H9 (cell line): ENCODE data around the gene UBASH3A. TPM values are rescaled to one million over a fixed set of nuclear protein-coding genes. Genes with fewer than 3 reads are reported as not detected.

Experiments
- DNase-seq: peaks from one replicate; pipeline ENCODE4 v3.0.0-alpha.2; 2017
- H2AFZ ChIP-seq: one replicate; pipeline ENCODE4 v1.6.1; 2013; ENCODE audit warnings: mild to moderate bottlenecking, low read length, control low read depth, moderate library complexity
- H2AK5ac ChIP-seq: 2 replicates; pipeline ENCODE4 v1.6.1; 2013; ENCODE audit warnings: low read length, control low read depth, mixed read lengths; ENCODE audit not compliant: insufficient read length
- H2BK120ac ChIP-seq: one replicate; pipeline ENCODE4 v1.6.1; 2013; ENCODE audit warnings: low read depth, mild to moderate bottlenecking, low read length, control low read depth, inconsistent platforms; ENCODE audit not compliant: poor library complexity, severe bottlenecking
- H2BK12ac ChIP-seq: 2 replicates; pipeline ENCODE4 v1.6.1; 2013; ENCODE audit warnings: low read length, control low read depth, mixed read lengths, low read depth; ENCODE audit not compliant: insufficient read length
- H2BK15ac ChIP-seq: 2 replicates; pipeline ENCODE4 v1.6.1; 2013; ENCODE audit warnings: low read depth, low read length, control low read depth
- H2BK20ac ChIP-seq: one replicate; pipeline ENCODE4 v1.6.1; 2013; ENCODE audit warnings: low read depth, mild to moderate bottlenecking, low read length, control low read depth, inconsistent platforms; ENCODE audit not compliant: poor library complexity, severe bottlenecking
- H2BK5ac ChIP-seq: 2 replicates; pipeline ENCODE4 v1.6.1; 2013; ENCODE audit warnings: low read length, control low read depth, mixed read lengths; ENCODE audit not compliant: insufficient read length
- H3K14ac ChIP-seq: 2 replicates; pipeline ENCODE4 v1.6.1; 2013; ENCODE audit warnings: low read length, control low read depth; ENCODE audit not compliant: insufficient read depth
- H3K18ac ChIP-seq: 2 replicates; pipeline ENCODE4 v1.6.1; 2013; ENCODE audit warnings: low read depth, mild to moderate bottlenecking, mixed read lengths, low read length, control low read depth; ENCODE audit not compliant: insufficient read length
- H3K23ac ChIP-seq: 2 replicates; pipeline ENCODE4 v1.6.1; 2013; ENCODE audit warnings: low read length, control low read depth, mixed read lengths, low read depth; ENCODE audit not compliant: insufficient read length
- H3K23me2 ChIP-seq: 2 replicates; pipeline ENCODE4 v1.6.1; 2013; ENCODE audit warnings: low read depth, mild to moderate bottlenecking, mixed read lengths, low read length, control low read depth; ENCODE audit not compliant: insufficient read length, poor library complexity, severe bottlenecking
- H3K27ac ChIP-seq: 2 replicates; pipeline ENCODE4 v1.5.1; 2013; ENCODE audit warnings: low read length, control low read depth, mixed read lengths, low read depth; ENCODE audit not compliant: insufficient read length
- H3K27me3 ChIP-seq: 2 replicates; pipeline ENCODE4 v1.6.1; 2013; ENCODE audit warnings: low read length, control low read depth, inconsistent platforms; ENCODE audit not compliant: insufficient read depth
- H3K4ac ChIP-seq: 2 replicates; pipeline ENCODE4 v1.6.1; 2013; ENCODE audit warnings: low read depth, mild to moderate bottlenecking, control low read depth, inconsistent platforms, low read length, moderate library complexity
- H3K4me1 ChIP-seq: 2 replicates; pipeline ENCODE4 v1.6.1; 2013; ENCODE audit warnings: low read length, control low read depth, inconsistent platforms; ENCODE audit not compliant: insufficient read depth
- H3K4me2 ChIP-seq: 2 replicates; pipeline ENCODE4 v1.6.1; 2013; ENCODE audit warnings: low read length, control low read depth, mixed read lengths; ENCODE audit not compliant: insufficient read length, insufficient read depth
- H3K56ac ChIP-seq: 2 replicates; pipeline ENCODE4 v1.6.1; 2013; ENCODE audit warnings: low read depth, mild to moderate bottlenecking, mixed read lengths, low read length, control low read depth; ENCODE audit not compliant: insufficient read length
- H3K79me1 ChIP-seq: 2 replicates; pipeline ENCODE4 v1.6.1; 2013; ENCODE audit warnings: low read depth, mild to moderate bottlenecking, moderate library complexity, low read length, control low read depth, inconsistent platforms; ENCODE audit not compliant: insufficient read depth, poor library complexity, severe bottlenecking
- H3K79me2 ChIP-seq: 2 replicates; pipeline ENCODE4 v1.6.1; 2013; ENCODE audit warnings: low read length, control low read depth, inconsistent platforms; ENCODE audit not compliant: insufficient read depth
- H3K9ac ChIP-seq: 2 replicates; pipeline ENCODE4 v1.6.1; 2013; ENCODE audit warnings: low read length, control low read depth, mixed read lengths; ENCODE audit not compliant: insufficient read length; ENCODE audit errors: extremely low read depth
- H3K9me3 ChIP-seq: one replicate; pipeline ENCODE4 v1.6.1; 2013; ENCODE audit warnings: low read depth, low read length, inconsistent platforms; ENCODE audit not compliant: control insufficient read depth
- H3T11ph ChIP-seq: one replicate; pipeline ENCODE4 v1.6.1; 2013; ENCODE audit warnings: mild to moderate bottlenecking, low read length, control low read depth, inconsistent platforms
- H4K20me1 ChIP-seq: one replicate; pipeline ENCODE4 v1.6.1; 2013; ENCODE audit not compliant: control insufficient read depth, insufficient read length, insufficient read depth
- H4K5ac ChIP-seq: 2 replicates; pipeline ENCODE4 v1.6.1; 2013; ENCODE audit warnings: low read depth, mild to moderate bottlenecking, mixed read lengths, low read length, control low read depth; ENCODE audit not compliant: insufficient read length
- H4K8ac ChIP-seq: replicated peaks from 2 replicates; pipeline ENCODE4 v1.6.1; 2013; ENCODE audit warnings: low read length, control low read depth, mixed read lengths, low read depth; ENCODE audit not compliant: insufficient read length
- H4K91ac ChIP-seq: 2 replicates; pipeline ENCODE4 v1.6.1; 2013; ENCODE audit warnings: low read depth, mild to moderate bottlenecking, moderate library complexity, mixed read lengths, low read length, control low read depth; ENCODE audit not compliant: insufficient read length
- H3K27ac Mint-ChIP-seq, 3 experiments: 2 replicates in 2 of 3; 3 replicates in 1 of 3; pipeline ENCODE4 v1.8.0; 2020 to 2021; ENCODE audit warnings: mixed read lengths in 3 of 3, mild to moderate bottlenecking in 1 of 3, moderate library complexity in 1 of 3
- H3K27me3 Mint-ChIP-seq: 2 replicates; pipeline ENCODE4 v1.8.0; 2021; ENCODE audit warnings: low read depth, mild to moderate bottlenecking, moderate library complexity, mixed read lengths
- H3K36me3 Mint-ChIP-seq, 3 experiments: 2 replicates in 2 of 3; 3 replicates in 1 of 3; pipeline ENCODE4 v1.8.0; 2020 to 2021; ENCODE audit warnings: low read depth in 3 of 3, mixed read lengths in 3 of 3; ENCODE audit not compliant: insufficient read depth in 1 of 3
- H3K4me1 Mint-ChIP-seq, 2 experiments: 2 replicates each; pipeline ENCODE4 v1.8.0; 2020; ENCODE audit warnings: mixed read lengths in 2 of 2
- H3K4me3 Mint-ChIP-seq, 2 experiments: 2 replicates in 1 of 2; 3 replicates in 1 of 2; pipeline ENCODE4 v1.8.0; 2020 to 2021; ENCODE audit warnings: mild to moderate bottlenecking in 2 of 2, mixed read lengths in 2 of 2, moderate library complexity in 1 of 2
- H3K9me3 Mint-ChIP-seq, 2 experiments: 2 replicates in 1 of 2; 3 replicates in 1 of 2; pipeline ENCODE4 v1.8.0; 2020; ENCODE audit warnings: mild to moderate bottlenecking in 2 of 2, mixed read lengths in 2 of 2, moderate library complexity in 1 of 2
- WGBS: extraction: QIAGEN DNeasy Blood & Tissue Kit; methylation state at CpG from one replicate; pipeline ENCODE4 v1.1.7; 2013; ENCODE audit warnings: missing lambda C conversion rate, low lambda C conversion rate, mixed read lengths; ENCODE audit not compliant: insufficient read length; ENCODE audit errors: extremely low coverage; 5-methylcytosine and 5-hydroxymethylcytosine counted together
- total RNA-seq: library from RNA; stranded (reverse); gene quantifications from 2 replicates; pipeline ENCODE4 v1.2.1, GENCODE V29; 2021
- TF ChIP-seq, protein P1 (sequence below): fragments of 200-600 bp; sonication (generic); conservative IDR thresholded peaks from 3 replicates; pipeline ENCODE4 v1.8.0; 2021; ENCODE audit warnings: antibody characterized with exemption, mild to moderate bottlenecking

The UBASH3A gene
- total RNA-seq, 1 experiment from 2014 or later = not detected

DNA sequence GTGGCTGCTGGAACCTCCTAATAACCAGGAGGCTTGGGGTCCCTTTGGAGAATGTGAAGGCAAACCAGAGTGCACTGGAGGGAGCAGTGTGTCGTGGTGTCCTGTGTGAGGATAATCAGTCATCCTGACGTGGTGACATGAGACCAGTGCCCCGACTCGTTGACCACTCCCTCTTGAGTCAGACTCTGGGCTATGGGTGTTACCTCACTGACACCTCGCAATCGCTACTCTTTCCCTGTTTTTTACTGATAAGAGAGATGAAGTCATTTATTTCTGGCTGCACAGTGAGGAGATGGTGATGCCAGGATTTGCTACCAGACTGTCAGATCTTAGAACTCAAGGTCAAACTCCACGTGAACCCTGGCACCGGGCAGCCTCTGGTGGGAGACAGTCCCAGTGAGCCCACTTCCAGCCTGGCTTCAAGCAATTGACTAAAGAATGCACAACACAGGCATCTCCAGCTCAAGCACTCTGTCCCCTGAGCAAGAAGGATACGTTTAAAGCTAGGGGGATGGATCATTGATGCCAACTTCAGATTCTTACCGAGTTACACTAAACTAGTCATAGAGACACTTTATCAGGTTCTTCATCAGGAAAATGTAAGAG lies 30.3 kb downstream of the UBASH3A start:
- Mint-ChIP-seq H3K4me1 (no peaks in the 10 kb centered on the region), H3K4me3 (no peak overlapping the region), H3K27ac (no peak overlapping the region), H3K36me3 (no peaks in the 10 kb centered on the region), H3K27me3 (peaks cover 46% of the 10 kb centered on the region), H3K9me3 (peaks cover 14 to 20% of the 10 kb centered on the region in 2 experiments)
- Histone ChIP-seq H3K23me2 (no peaks in the 10 kb centered on the region), H3K4ac (no peak overlapping the region), H3K14ac (no peak overlapping the region), H3K56ac (no peak overlapping the region), H3K79me1 (no peaks in the 10 kb centered on the region), H3K9ac (no peak overlapping the region), H4K8ac (no peak overlapping the region), H3K18ac (no peak overlapping the region), H2AFZ (no peak overlapping the region), H4K20me1 (no peaks in the 10 kb centered on the region), H3K79me2 (no peaks in the 10 kb centered on the region), H2BK15ac (no peak overlapping the region), H3K27ac (no peak overlapping the region), H2BK120ac (no peak overlapping the region), H3K23ac (no peak overlapping the region), H3K4me1 (no peaks in the 10 kb centered on the region), H2BK5ac (no peak overlapping the region), H2AK5ac (no peak overlapping the region), H3T11ph (no peak overlapping the region), H3K9me3 (no peaks in the 10 kb centered on the region), H2BK20ac (no peak overlapping the region), H3K4me2 (no peak overlapping the region), H2BK12ac (no peak overlapping the region), H4K91ac (no peak overlapping the region), H3K27me3 (no peaks in the 10 kb centered on the region), H4K5ac (no peak overlapping the region)
- TF ChIP-seq, protein P1, sequence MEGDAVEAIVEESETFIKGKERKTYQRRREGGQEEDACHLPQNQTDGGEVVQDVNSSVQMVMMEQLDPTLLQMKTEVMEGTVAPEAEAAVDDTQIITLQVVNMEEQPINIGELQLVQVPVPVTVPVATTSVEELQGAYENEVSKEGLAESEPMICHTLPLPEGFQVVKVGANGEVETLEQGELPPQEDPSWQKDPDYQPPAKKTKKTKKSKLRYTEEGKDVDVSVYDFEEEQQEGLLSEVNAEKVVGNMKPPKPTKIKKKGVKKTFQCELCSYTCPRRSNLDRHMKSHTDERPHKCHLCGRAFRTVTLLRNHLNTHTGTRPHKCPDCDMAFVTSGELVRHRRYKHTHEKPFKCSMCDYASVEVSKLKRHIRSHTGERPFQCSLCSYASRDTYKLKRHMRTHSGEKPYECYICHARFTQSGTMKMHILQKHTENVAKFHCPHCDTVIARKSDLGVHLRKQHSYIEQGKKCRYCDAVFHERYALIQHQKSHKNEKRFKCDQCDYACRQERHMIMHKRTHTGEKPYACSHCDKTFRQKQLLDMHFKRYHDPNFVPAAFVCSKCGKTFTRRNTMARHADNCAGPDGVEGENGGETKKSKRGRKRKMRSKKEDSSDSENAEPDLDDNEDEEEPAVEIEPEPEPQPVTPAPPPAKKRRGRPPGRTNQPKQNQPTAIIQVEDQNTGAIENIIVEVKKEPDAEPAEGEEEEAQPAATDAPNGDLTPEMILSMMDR = no peak
- DNase-seq = no peak
- WGBS = no CpG with 5 or more reads among the region's 10 CpGs
